RPMI8226 (cell line): ENCODE results near the gene PTPRN2.
A peak's percentile ranks its signal among the peaks of the same experiment; 100 is the strongest.
"Not testable (repeated sequence)": the region's sequence is repeated elsewhere in the genome, so short reads cannot be mapped to it uniquely, and the experiment has no call there.

Source experiments
- DNase-seq: peaks from one replicate; pipeline ENCODE4 v3.0.0-alpha.2; 2015

Gene PTPRN2

GRCh38 chr7:158244430-158244829 lies 343.2 kb downstream of the PTPRN2 start:
- DNase-seq, result no peak

- no peak for DNase-seq
Observed at GRCh38 chr7:158241919-158242318, 345.7 kb downstream of the PTPRN2 start.

- no peak for DNase-seq
Observed at GRCh38 chr7:158240801-158241200, 346.8 kb downstream of the PTPRN2 start.

- DNase-seq, result peak; percentile 22
Observed at GRCh38 chr7:158239290-158239981, 348.2 kb downstream of the PTPRN2 start.

- DNase-seq, result no peak
Observed at GRCh38 chr7:158238616-158239289, 348.9 kb downstream of the PTPRN2 start.

GRCh38 chr7:158237672-158238335 lies 349.8 kb downstream of the PTPRN2 start:
- peak; percentile 20 for DNase-seq

- DNase-seq, result no peak
Observed at GRCh38 chr7:158236400-158236799, 351.2 kb downstream of the PTPRN2 start.

GRCh38 chr7:158235862-158236261 lies 351.8 kb downstream of the PTPRN2 start:
- DNase-seq, result no peak

- no peak for DNase-seq
Observed at GRCh38 chr7:158229945-158230344, 357.7 kb downstream of the PTPRN2 start.

- DNase-seq, result peak; percentile 22
Observed at GRCh38 chr7:158228986-158229385, 358.6 kb downstream of the PTPRN2 start.

- DNase-seq, result no peak
Observed at GRCh38 chr7:158228131-158228530, 359.5 kb downstream of the PTPRN2 start.

- no peak for DNase-seq
Observed at GRCh38 chr7:158227258-158227984, 360.2 kb downstream of the PTPRN2 start.

GRCh38 chr7:158216198-158216597 lies 371.4 kb downstream of the PTPRN2 start:
- DNase-seq, result no peak

- no peak for DNase-seq
Observed at GRCh38 chr7:158209435-158209834, 378.2 kb downstream of the PTPRN2 start.

GRCh38 chr7:158206341-158206740 lies 381.3 kb downstream of the PTPRN2 start:
- DNase-seq, result no peak

GRCh38 chr7:158204453-158204852 lies 383.2 kb downstream of the PTPRN2 start:
- DNase-seq, result no peak

GRCh38 chr7:158203948-158204347 lies 383.7 kb downstream of the PTPRN2 start:
- DNase-seq, result not testable (repeated sequence)

GRCh38 chr7:158194365-158194900 lies 393.2 kb downstream of the PTPRN2 start:
- no peak for DNase-seq

- DNase-seq, result no peak
Observed at GRCh38 chr7:158193446-158193845, 394.2 kb downstream of the PTPRN2 start.

- DNase-seq, result no peak
Observed at GRCh38 chr7:158192956-158193355, 394.7 kb downstream of the PTPRN2 start.

- DNase-seq, result no peak
Observed at GRCh38 chr7:158192184-158192835, 395.3 kb downstream of the PTPRN2 start.

GRCh38 chr7:158191671-158192070 lies 396.0 kb downstream of the PTPRN2 start:
- DNase-seq, result no peak

- no peak for DNase-seq
Observed at GRCh38 chr7:158190756-158191155, 396.9 kb downstream of the PTPRN2 start.
